Stimulated activated CD4-positive, alpha-beta T cell treated with anti-CD3 and anti-CD28 coated beads, Interleukin-4, amount 100 ng/mL, for 1 hour (primary cell): Measurements from ENCODE around the gene FAM83F.
A peak's percentile ranks its signal among the peaks of the same experiment; 100 is the strongest.

ENCODE experiments used
- DNase-seq: peaks from one replicate; pipeline ENCODE4 v3.0.0-alpha.2; 2020

Gene FAM83F

DNA sequence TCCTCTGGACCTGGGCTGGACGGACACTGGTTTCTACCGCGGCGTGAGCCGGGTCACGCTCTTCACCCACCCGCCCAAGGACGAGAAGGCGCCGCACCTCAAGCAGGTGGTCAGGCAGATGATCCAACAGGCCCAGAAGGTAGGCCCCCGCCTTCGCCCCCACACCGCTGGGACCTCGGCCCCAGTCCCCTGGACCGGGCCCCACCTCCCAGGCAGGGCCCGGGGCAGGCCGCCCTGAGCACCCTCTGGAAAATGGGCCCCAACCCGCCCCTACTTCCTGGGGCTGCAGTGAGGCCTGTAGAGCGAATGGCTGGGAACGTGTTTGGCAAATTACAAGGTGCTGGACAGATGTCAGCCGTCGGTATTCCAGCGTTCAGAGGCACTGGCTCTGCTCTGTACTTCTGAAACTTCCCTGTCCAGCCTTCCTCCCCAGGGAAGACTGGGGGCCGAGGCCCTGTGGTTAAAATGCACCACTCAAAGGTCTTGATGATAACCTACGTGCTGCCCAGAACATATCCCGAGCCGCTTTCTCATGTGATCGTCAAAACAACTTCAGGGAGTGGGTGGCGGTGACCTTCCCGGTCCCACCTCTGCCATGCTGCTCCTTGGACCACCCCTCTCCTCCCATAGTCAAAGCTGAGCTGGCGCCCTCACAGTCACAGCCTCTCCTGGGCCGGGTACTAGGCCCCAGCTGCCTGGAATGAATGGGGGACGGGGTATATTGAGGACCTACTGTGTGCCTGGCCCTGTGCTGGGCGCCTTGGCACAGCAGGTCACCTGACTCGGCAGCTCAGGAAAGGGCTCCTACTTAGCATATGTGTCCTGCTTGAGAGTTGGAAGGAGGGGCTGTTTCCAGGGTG, 869 bp downstream of the FAM83F start:
- no peak for DNase-seq

DNA sequence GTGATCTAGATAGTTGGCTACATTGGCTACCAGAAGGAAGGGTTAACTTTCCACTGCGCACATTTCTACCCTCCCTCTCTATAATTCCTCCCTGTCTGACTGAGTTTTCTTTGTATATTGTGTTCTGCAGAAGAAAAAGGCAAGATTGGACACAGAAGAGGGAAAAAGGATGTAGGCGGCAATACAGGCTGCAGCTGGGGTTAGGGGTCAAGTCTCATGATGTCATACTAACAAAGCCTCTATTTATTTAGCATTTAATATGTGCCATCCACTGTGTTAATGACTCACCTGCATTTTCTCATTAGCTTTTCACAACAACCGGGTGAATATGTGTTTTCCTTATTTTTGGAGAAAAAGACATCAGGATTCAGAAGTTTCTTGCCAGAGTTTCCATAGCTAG, 2.0 kb downstream of the FAM83F start:
- no peak for DNase-seq

DNA sequence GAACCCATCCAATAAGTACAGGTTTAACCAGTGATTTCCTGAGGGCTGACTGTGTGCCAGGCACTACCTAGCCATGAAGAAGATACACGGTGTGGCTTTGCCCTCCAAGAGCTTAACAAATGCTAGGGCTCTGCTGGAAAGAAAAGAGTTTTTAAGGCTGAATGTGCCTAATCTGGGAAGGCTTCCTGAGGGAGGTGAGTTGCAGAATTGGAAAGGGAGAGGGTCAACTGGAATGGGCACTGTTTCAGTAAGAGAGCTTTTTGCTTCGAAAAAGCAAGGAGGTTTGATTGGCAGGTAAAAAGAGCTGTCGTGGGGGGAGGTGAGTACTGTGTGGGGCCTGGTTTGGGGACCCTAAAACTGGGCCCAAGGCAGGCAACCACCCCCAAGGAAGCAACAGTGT, 2.7 kb downstream of the FAM83F start:
- DNase-seq: no peak

DNA sequence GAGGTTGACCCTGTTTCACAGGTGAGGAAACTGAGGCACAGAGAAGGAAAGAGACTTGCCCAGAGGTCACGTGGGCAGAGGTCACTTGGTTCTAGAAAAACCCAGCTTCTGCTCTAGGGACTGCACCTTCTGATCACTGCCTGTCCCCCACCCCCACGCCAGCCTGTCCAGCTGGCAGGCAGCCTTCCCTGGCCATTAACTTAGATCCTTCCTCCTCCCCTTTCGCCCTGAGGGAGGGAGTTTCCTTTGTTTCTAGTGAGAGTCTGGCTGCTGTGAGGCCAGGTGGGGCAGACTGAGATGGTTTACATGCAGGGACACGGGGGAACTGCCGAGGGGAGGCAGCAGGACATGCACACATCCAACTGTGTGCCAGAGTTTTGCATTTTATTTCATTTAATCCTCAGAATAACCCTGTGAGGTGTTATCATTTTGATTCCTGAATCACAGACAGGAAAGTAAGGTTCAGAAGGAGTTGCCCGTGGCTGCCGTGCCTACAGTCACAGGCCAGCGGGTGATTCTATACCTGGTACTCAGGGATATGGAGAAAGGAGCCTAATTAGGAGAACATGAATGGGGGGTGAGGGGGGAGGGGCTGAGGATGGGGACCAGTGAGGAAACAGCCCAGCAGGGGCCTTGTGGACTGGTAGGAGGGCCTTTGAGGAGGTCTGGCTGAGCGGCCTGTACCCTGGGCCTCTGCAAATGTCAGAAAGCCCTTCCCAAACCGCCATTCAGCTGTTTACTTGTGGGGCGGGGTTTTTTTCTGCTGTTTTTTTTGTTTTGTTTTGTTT, 3.4 kb downstream of the FAM83F start:
- no peak for DNase-seq

DNA sequence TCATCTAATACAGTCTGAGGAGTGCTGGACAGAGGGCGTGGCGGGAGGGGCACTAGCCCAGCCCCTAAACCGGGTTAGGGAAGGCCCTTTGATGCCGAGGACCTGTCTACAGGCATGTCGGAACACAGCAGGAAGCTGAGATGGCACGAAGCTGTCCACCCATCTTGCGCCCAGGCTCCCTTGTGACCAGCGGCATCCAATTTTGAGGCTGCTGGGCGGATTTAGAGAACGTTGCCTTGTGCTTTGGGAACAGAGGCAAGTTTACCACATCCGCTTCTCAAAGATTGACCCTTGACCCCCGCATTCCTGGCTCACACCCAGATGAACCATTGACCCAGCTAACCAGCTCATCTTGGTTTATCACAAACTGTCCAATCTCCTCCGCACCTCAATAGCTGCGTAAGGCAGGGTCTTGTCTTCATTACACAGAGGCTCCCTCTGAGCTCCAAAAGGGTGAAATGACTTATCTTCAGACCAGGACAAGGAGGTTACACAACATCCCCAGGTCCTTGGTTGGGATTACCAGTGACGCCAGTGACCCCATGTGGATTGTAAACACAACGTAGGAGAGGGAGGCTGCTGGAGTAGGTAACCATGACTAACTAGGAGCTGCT, 4.5 kb downstream of the FAM83F start:
- no peak for DNase-seq

DNA sequence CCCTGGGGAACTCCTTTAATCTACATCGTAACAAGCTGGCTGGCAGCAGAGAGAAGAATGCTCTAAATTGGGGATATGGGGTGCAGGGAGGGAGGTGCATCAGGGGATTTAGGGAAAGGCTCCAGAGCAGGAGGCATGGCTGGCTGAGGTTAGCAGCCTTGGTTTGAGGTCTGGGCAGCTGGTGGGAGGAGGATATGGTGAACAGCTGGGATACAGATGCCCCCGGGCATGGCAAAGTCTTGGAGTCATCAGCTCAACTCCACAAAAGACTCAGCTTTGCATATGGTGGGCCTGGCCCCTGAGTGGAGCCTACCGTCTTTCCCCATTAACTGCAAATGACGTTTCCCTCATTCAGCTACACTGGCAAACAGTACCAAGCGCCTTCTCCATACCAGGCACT, 5.4 kb downstream of the FAM83F start:
- no peak for DNase-seq

DNA sequence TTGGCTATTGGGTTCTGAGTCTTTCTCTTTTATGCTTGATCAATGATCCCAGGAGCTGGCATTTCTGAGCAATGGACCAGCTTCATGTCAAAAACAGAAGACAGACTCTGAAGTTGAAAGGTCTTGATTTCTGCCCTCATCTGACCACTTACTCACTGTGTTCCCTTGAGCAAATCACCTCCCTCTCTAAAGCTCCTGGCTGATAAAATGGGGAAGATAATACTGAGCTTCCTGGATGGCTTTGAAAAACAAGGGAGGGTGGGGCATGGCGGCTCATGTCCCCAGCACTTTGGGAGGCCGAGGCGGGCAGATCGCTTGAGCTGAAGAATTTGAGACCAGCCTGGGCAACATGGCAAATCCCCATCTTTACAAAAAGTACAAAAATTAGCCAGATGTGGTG, 6.4 kb downstream of the FAM83F start:
- DNase-seq: no peak

DNA sequence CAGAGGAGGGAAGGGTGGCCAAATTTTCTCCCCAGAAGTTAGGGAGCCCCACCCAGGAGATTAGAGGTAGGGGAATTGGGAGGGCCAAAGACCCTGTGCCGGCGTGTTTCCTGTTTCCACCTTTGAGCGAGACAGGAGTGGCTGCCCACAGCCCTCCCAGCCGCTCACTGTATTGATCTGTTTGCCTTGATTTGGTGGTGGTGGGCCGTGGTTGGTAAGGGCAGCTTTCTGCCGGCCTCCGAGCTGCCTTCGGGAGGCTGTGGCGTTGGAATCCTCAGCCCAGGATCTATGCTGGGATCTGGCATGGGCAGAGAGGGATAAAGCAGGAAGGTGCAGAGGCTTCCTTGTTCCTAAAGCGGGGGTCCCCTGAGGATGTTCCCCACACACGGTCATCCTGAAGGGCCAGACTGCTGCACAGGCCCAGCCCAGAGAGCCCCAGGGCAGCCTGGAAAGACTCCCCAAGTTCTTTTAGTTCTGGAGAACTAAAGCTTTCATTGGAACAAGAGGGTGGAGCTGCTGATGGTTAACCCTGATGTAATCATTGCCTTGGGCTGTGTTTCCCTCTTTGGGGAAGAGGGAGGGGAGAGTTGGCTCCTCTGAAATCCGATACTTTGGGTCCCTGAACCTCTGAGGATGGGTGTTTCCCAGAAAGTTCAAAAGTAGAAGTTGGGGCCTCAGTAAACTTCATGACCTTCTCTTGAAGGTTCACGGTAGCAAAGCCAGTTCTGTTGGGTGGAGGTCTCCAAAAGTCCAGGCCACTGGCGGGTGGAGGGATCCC, 7.2 kb downstream of the FAM83F start:
- DNase-seq: no peak

DNA sequence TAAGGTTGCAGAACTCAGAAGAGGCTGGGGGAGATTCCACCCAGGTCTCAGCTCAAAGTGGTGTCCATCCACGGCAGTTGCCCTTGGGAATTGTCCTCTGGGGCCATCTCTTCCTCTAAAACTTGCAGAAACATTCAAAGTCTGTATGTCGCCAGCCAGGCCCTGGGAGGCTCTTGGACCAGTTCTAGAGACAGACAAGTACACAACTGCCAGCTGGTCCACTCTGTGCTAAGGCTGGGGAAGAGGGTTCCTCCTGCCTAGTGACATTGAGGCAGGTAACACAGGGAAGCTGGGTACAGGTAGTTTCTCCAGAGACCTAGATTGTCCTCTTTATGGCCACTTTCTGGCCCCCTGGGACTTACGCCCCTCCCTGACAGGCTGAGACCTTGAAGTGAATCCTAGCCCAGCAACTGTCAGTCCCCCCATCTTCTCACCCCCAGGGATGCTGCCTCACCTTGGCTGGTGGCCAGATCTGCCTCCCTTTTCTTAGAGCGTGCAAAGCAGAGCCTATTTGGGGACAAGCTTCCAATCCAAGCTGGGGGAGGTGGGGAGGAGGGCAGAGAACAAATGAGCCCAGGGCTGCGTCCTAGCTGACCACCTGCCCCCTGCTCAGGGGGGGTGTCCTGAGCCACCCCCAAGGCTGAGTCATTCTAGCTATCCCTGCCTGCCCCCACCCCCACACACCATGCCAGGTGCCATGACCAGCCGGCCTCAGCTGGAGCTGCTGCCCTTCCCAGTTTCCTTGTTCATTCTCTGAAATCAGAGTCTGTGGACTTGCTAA, 8.4 kb downstream of the FAM83F start:
- DNase-seq: no peak

DNA sequence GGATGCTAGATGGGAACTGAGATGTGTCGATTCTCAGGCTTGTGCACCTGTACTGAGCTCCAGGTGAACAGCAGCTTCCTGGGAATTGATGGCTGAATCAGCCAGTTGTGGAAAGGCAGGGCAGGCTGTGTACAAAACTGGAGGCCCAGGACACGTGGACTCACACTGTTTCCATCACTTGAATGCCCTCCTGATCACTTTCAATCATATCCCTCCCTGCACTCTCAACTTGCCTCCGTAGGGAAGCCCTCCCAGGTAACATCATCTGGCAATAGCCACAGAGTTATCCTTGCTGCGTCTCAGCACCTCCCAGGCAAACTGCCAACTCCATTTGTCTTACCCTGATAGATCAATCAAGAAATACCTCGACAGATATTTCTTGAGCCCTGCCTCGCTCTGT, 10.1 kb downstream of the FAM83F start:
- no peak for DNase-seq

DNA sequence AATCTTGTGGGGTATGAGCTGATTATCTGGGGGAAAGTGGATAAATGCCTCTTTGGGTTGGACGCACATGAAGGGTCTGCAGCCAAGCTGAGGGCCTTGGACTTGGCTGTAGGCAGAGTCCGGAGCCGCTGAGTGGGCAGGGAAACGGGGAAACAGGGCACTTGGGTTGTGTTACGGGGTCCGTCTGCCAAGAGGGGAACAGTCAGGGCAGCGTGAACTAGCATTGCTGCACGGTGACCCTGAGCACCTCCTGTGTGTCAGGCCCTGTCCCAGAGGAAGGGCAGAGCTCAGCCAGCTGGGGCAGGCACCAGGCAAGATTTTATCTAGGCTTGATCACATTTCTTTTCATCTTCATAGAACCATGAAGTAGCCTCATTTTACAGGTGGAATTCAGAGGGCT, 11.9 kb downstream of the FAM83F start:
- no peak for DNase-seq

DNA sequence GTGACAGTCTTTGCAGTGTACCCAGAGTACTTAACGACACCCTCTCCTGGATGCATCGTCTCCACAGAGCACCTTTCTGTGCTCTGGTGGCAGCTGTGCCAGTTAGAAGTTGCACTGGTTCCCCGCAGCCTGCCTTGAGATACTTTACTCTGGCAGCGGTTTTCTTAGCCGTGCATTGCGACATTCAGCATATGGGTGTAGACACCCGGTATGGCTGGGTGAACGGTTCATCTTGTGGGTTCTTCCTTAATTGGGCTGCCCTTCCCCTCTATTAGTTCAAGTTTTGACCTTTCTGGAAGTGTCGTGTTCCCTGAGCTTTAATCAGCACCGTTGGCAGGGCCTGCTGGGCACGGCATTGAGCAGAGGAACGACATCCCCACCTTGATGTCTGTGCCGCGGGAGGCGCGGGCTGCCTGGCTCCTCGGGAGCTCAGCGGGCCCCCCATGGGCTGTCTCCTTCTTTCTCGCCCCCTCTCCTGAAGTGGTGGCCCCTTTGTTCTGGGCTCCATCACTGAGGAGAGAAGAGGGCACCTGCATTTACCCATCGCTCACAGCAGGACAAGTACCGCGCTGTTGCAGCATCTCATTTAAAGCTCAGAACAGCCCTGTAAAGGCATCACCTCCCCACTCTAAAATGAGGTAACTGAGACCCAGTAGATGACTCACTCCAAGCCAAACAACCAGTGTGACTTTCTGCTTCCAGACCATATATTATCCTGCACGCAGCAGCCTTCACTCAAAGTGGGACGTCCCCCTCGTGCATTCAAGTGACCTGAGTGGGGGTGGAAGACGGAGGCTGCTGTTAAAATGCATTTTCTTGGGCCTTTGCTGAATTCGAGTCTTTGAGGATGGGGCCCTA, 13.3 kb downstream of the FAM83F start:
- no peak for DNase-seq

DNA sequence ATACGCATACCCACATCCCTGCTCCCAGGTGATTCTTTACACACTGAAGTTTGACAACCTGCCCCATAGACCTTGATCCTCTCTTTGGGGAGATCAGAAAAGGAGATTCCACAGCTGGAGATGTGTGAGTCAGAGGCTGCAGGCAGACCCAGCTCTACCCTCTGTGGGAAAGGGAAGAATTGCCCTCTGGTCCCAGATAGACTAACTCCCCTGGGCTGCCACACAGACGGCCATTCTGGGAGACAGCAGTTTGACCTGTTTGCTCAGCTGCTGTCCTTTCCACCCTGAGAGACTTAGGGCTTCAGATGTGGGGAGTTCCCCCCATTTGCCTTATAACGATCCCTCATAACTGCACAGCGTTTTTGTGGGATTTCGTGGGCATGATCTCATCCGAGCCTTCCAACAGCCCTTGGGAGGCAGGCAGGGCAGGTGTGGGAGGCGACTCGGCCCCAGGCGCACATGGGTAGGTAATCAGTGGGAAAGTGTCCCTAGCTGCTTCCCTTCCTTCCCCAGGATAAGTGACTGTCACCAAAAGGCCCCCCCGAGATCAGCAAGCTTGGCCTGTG, 14.1 kb downstream of the FAM83F start:
- DNase-seq: no peak

DNA sequence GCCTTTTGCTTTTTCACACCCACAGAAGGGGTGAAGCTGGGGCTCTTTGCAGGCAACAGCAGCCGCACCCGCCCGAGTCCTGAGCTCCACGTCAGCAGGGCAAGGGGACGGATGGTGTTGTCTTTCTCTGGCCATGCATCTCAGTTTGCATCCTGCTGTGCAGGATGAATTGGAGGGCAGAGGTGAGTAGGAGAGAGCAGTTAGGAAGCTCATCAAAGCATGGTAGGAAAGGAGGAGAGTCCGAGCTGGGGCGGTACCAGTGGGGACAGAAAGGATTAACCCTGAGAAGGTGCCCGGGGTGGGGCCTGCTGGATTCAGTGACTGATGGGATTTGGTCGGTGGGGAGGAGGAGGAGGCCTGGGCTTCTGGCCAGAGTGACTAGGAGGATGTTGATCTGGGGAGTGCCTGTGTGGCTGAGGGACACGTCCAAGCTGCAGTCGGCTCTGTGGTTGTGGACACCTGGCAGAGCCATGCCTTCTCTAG, 14.6 kb downstream of the FAM83F start:
- DNase-seq: no peak

DNA sequence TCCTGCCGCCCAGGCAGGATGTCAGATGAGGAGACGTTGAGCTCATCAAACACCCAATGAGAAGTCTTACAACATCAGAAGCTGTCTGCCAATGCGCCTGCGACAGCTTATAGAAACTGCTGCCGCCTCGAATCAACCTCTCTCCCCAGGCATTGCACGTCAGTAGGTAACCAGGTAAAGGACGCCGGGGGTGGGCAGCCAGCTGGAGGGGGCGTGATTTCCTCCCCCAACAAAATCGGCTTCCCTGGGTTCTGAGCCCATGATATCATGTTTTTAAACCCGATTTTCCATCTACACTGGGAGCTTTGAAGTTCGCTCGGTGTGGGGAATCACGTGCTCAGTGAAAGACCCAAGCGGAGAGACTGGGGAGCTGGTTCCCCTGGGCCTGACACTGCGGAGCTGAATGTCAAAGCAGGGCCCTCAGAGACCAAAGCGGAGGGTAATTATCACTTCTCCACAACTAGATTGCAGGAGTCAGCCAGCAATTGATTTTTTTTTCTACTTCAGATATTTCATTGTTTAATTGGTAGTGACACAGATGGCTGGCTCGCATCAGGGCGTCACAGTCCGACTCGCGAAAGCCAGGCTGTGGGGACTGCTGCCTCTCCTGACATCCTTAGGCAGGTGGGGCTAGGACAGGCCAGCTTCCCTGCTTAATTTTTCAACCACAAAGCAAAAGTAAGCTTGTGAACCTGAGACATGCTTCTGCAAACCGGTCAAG, 15.4 kb downstream of the FAM83F start:
- peak; percentile 30 for DNase-seq

DNA sequence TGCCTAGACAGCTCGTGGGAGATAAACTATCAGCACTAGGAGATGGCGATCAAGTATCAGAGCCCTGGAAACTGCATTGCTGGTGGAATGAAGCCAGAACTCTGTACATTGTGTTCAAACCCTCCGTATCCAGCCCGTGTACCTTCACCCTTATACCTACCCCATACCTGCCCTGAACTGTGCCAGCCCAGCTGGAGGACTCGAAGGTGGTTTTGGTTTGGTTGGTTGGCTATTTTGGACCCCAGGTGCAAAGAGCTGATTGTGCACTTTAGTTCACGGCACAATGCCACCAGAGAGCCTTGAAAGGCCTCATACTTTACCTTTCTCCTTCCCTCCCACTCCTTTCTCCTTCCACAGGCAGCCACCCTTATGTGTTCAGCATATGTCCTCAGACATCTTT, 16.0 kb downstream of the FAM83F start:
- DNase-seq: no peak

DNA sequence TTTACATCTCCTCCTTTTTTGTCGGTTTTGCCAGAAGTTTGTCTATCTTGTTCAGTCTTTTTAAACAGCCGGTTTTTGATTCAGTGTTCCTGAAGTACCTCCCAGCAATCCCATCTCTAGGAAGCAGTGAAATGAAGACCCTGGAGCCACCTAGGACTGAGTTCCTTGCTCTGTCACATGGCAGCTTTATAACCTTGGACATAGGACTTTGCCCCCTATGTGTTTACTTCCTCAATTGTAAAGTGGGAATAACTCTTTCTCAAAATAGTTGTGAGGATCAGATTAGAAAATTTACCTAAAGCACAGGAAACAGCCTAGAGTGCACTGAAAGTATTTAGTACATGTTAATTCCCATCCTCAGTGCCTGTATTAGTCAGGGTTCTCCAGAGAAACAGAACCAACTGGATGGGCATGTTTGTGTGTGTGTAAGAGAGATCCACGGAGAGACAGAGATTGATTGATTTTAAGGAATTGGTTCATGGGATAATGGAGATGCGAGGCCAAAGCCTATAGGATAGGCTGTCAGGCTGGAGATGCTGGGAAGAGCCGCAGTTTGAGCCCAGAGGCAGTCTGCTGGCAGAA, 20.0 kb downstream of the FAM83F start:
- DNase-seq: no peak

DNA sequence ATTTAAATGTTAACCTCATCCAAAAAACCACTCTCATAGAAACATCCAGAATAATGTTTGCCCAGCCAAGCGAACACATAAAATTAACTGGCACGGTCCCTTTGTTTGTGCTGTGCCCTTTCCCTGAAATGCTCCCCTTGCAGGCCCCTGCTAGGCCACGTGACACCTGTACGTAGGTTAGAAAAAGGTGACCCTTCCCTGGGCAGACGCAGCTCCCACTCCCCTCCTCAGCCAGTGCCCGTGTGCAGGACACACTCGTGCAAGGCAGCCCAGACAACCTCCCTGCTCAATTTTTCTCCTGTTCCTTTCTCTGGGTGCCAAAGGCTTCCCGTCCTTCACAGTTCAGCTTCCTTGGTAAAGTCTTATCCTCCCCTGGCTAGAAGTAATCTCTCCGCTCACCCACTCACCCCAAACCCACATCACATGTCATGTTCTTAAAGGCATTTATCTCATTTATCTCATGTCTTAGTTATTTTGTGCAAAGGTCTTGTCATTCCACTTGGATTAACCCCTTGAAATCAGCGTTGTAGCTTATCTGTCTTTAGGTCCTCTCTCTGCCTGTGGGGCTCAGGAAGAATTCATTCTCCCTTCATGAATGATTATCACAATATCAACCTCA, 20.7 kb downstream of the FAM83F start:
- no peak for DNase-seq

DNA sequence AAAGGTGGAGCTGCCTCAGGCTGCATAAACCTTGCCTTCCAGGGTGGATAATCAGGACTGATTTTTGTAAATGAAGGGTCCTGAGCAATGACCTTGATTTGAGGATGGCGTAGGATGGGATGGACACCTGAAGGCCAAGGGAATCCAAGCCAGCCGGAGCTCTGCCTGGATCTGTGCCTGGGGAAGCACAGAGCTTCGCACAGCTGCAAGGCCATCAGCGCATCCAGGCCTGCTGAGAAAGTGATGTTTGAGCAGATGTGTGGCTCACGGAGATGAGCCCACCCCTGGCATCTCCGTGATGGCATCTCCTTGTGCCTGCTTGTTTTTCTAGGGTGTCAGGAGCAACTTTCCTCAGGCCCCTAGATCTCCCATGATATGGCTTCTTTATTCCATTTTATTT, 23.3 kb downstream of the FAM83F start:
- no peak for DNase-seq
